Measurements from ENCODE around the gene FRS3.

FRS3 gene

GRCh38 chr6:41746107-41746506, 33.6 kb downstream of the FRS3 start:
- Histone ChIP-seq H2BK15ac (replicated peaks; ENCODE audit: low read depth) (no peak overlapping the region), H3K27me3 (ENCODE audit: insufficient read depth, low read length, poor library complexity) (no peaks in the 10 kb centered on the region), H3K4me1 (ENCODE audit: control insufficient read depth, low read depth, low read length) (no peaks in the 10 kb centered on the region), H3K18ac (ENCODE audit: low read length) (no peak overlapping the region), H3K23ac (ENCODE audit: low read length) (no peak overlapping the region), H3K27ac (ENCODE audit: low read depth, low read length) (no peak overlapping the region), H3K4me2 (ENCODE audit: low read length) (no peak overlapping the region), H3K4ac (ENCODE audit: low read depth, low read length) (no peak overlapping the region), H4K8ac (ENCODE audit: low read depth, low read length) (no peak overlapping the region), H2BK120ac (ENCODE audit: low read depth, low read length) (no peak overlapping the region), H3K9ac (ENCODE audit: low read length) (no peak overlapping the region), H3K56ac (ENCODE audit: low read length) (no peak overlapping the region), H3K79me2 (ENCODE audit: control insufficient read depth, insufficient read depth, low read length) (no peaks in the 10 kb centered on the region), H2BK5ac (ENCODE audit: low read length) (no peak overlapping the region), H4K5ac (ENCODE audit: low read length) (no peak overlapping the region), H3K36me3 (ENCODE audit: control insufficient read depth, insufficient read depth, low read length) (no peaks in the 10 kb centered on the region), H3K4me3 (ENCODE audit: low read length) (no peak overlapping the region), H2AK5ac (ENCODE audit: low read length) (no peak overlapping the region), H3K79me1 (ENCODE audit: low read length) (no peaks in the 10 kb centered on the region)
- no peak for DNase-seq
- no CpG with 5 or more reads among the region's 10 CpGs for WGBS (ENCODE audit: extremely low coverage, insufficient coverage, low lambda C conversion rate)

- no peak for DNase-seq
- H2AK5ac ChIP-seq (ENCODE audit: low read length): no peak overlapping the region
- no peak overlapping the region for H2BK5ac ChIP-seq (ENCODE audit: low read length)
- H3K9ac ChIP-seq (ENCODE audit: low read length): no peak overlapping the region
- no peak overlapping the region for H4K8ac ChIP-seq (ENCODE audit: low read depth, low read length)
- no peaks in the 10 kb centered on the region for H3K36me3 ChIP-seq (ENCODE audit: control insufficient read depth, insufficient read depth, low read length)
- no peak overlapping the region for H3K23ac ChIP-seq (ENCODE audit: low read length)
- H3K79me2 ChIP-seq (ENCODE audit: control insufficient read depth, insufficient read depth, low read length): no peaks in the 10 kb centered on the region
- H3K27me3 ChIP-seq (ENCODE audit: insufficient read depth, low read length, poor library complexity): no peaks in the 10 kb centered on the region
- H4K5ac ChIP-seq (ENCODE audit: low read length): no peak overlapping the region
- no peak overlapping the region for H2BK15ac ChIP-seq (replicated peaks; ENCODE audit: low read depth)
- WGBS (ENCODE audit: extremely low coverage, insufficient coverage, low lambda C conversion rate): no CpG with 5 or more reads among the region's 7 CpGs
- H3K4me2 ChIP-seq (ENCODE audit: low read length): no peak overlapping the region
- H3K56ac ChIP-seq (ENCODE audit: low read length): no peak overlapping the region
- no peak overlapping the region for H3K4me3 ChIP-seq (ENCODE audit: low read length)
- H3K27ac ChIP-seq (ENCODE audit: low read depth, low read length): no peak overlapping the region
- H3K79me1 ChIP-seq (ENCODE audit: low read length): no peaks in the 10 kb centered on the region
- no peaks in the 10 kb centered on the region for H3K4me1 ChIP-seq (ENCODE audit: control insufficient read depth, low read depth, low read length)
- no peak overlapping the region for H3K18ac ChIP-seq (ENCODE audit: low read length)
- no peak overlapping the region for H3K4ac ChIP-seq (ENCODE audit: low read depth, low read length)
- H2BK120ac ChIP-seq (ENCODE audit: low read depth, low read length): no peak overlapping the region
Observed at GRCh38 chr6:41744236-41744787, 35.4 kb downstream of the FRS3 start.

DNA sequence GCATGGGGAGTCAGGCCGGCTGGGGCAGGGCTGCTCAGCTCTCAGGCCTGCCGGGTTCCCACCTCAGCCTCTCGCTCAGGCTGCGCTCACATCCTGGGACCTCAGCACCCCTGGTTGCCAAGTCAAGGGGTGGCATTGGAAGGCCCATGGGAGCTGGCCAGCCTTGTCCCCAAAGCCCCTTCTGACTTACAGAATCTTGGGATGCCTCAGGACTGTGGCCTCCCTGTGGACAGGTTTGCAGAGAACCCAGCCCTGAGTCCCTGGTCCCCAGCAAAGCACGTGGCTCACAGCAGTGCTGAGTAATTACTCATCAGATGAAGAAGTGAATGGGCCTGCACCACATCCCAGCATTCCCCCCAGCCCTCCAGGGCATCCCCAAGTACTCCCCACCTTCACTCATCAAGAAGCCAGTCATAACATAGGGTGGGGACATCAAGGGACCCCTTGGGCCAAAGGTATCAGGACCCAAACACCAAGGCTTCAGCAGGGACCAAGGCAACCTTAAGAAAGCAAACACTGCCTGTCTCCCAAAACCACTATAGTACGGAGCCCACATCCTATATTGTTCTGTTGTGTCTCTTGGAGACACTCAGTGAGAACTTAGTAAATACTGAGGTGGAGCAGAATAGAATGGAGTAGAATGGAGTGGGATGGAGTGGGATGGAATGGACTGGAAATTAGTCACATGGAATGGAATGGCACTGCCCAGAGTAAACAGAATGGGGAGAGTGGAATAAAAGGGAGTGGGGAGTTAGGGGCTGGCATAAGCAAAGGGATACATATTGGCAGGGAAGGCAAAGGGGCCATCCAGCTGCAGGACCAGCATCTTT, 36.1 kb downstream of the FRS3 start:
- no peak for DNase-seq
- H3K27me3 ChIP-seq (ENCODE audit: insufficient read depth, low read length, poor library complexity): no peaks in the 10 kb centered on the region

DNA sequence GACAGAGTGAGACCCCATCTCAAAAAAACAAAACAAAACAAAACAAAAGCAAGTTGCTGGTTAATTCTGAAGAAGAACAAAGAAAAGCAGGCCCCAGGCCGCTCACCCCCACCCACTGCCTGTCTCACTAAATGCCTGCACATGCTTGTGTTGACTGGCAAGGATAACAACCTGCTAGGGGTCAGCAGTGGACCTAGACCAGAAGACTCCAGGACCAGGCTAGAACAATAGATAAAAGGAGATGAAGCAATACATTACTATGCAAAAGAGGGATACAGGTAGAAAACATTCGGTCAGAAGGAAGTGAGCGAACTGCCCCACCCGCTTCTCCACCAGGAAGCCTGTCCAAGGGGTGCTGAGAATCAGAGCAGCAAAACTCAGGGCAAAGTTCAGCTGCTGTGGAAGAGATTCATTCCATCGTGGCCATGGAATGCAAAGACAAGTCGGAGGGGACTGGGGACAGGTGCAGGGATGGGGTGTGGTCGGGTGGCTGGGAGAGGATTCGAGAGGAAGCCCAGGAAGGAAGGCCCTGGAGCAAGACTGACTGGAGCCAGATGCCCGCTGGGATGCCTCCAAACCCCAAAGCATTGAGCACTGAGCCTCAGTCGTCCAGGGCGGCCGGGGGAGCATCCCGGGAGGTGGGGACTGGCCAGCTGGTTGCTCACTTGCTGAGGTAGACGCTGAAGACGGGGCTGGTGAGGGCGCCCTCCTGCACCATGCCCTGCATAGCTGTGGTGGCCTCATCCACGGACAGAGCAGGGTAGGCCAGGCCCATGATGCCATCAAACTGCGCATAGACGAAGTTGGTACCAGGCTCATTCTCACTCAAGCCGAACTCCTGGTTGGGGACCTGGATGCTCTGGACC, 37.8 kb downstream of the FRS3 start:
- Histone ChIP-seq H3K4me3 (ENCODE audit: low read length) (no peak overlapping the region), H3K79me2 (ENCODE audit: control insufficient read depth, insufficient read depth, low read length) (no peaks in the 10 kb centered on the region), H3K27me3 (ENCODE audit: insufficient read depth, low read length, poor library complexity) (no peaks in the 10 kb centered on the region), H3K4me1 (ENCODE audit: control insufficient read depth, low read depth, low read length) (no peaks in the 10 kb centered on the region), H3K36me3 (ENCODE audit: control insufficient read depth, insufficient read depth, low read length) (no peaks in the 10 kb centered on the region), H3K18ac (ENCODE audit: low read length) (no peak overlapping the region), H3K79me1 (ENCODE audit: low read length) (no peaks in the 10 kb centered on the region), H4K8ac (ENCODE audit: low read depth, low read length) (no peak overlapping the region), H2AK5ac (ENCODE audit: low read length) (no peak overlapping the region), H3K4ac (ENCODE audit: low read depth, low read length) (no peak overlapping the region), H4K5ac (ENCODE audit: low read length) (no peak overlapping the region), H3K23ac (ENCODE audit: low read length) (no peak overlapping the region), H3K4me2 (ENCODE audit: low read length) (no peak overlapping the region), H2BK5ac (ENCODE audit: low read length) (no peak overlapping the region), H2BK120ac (ENCODE audit: low read depth, low read length) (no peak overlapping the region), H3K27ac (ENCODE audit: low read depth, low read length) (no peak overlapping the region), H3K56ac (ENCODE audit: low read length) (no peak overlapping the region), H3K9ac (ENCODE audit: low read length) (no peak overlapping the region), H2BK15ac (replicated peaks; ENCODE audit: low read depth) (no peak overlapping the region)
- DNase-seq: peak; percentile 25
- WGBS (ENCODE audit: extremely low coverage, insufficient coverage, low lambda C conversion rate): no CpG with 5 or more reads among the region's 20 CpGs

More for the DNA sequence above, 36.1 kb downstream of the FRS3 start:
- Histone ChIP-seq H2BK5ac (ENCODE audit: low read length) (no peak overlapping the region), H4K8ac (ENCODE audit: low read depth, low read length) (no peak overlapping the region), H3K18ac (ENCODE audit: low read length) (no peak overlapping the region), H3K56ac (ENCODE audit: low read length) (no peak overlapping the region), H3K79me2 (ENCODE audit: control insufficient read depth, insufficient read depth, low read length) (no peaks in the 10 kb centered on the region), H3K4me3 (ENCODE audit: low read length) (no peak overlapping the region), H2BK15ac (replicated peaks; ENCODE audit: low read depth) (no peak overlapping the region), H3K79me1 (ENCODE audit: low read length) (no peaks in the 10 kb centered on the region), H3K4me2 (ENCODE audit: low read length) (no peak overlapping the region), H3K27ac (ENCODE audit: low read depth, low read length) (no peak overlapping the region), H3K9ac (ENCODE audit: low read length) (no peak overlapping the region), H3K4ac (ENCODE audit: low read depth, low read length) (no peak overlapping the region), H3K4me1 (ENCODE audit: control insufficient read depth, low read depth, low read length) (no peaks in the 10 kb centered on the region), H4K5ac (ENCODE audit: low read length) (no peak overlapping the region), H3K23ac (ENCODE audit: low read length) (no peak overlapping the region), H2AK5ac (ENCODE audit: low read length) (no peak overlapping the region), H2BK120ac (ENCODE audit: low read depth, low read length) (no peak overlapping the region), H3K36me3 (ENCODE audit: control insufficient read depth, insufficient read depth, low read length) (no peaks in the 10 kb centered on the region)
- WGBS (ENCODE audit: extremely low coverage, insufficient coverage, low lambda C conversion rate): no CpG with 5 or more reads among the region's 6 CpGs

GRCh38 chr6:41740366-41741162, 39.1 kb downstream of the FRS3 start:
- no peak overlapping the region for H3K9ac ChIP-seq (ENCODE audit: low read length)
- no peaks in the 10 kb centered on the region for H3K36me3 ChIP-seq (ENCODE audit: control insufficient read depth, insufficient read depth, low read length)
- no peak overlapping the region for H2BK120ac ChIP-seq (ENCODE audit: low read depth, low read length)
- no peak overlapping the region for H2BK15ac ChIP-seq (replicated peaks; ENCODE audit: low read depth)
- H2AK5ac ChIP-seq (ENCODE audit: low read length): no peak overlapping the region
- DNase-seq: no peak
- H3K27me3 ChIP-seq (ENCODE audit: insufficient read depth, low read length, poor library complexity): no peaks in the 10 kb centered on the region
- H3K4me3 ChIP-seq (ENCODE audit: low read length): no peak overlapping the region
- H3K4me1 ChIP-seq (ENCODE audit: control insufficient read depth, low read depth, low read length): no peaks in the 10 kb centered on the region
- H3K18ac ChIP-seq (ENCODE audit: low read length): no peak overlapping the region
- no peak overlapping the region for H3K4ac ChIP-seq (ENCODE audit: low read depth, low read length)
- no peak overlapping the region for H3K4me2 ChIP-seq (ENCODE audit: low read length)
- no CpG with 5 or more reads among the region's 13 CpGs for WGBS (ENCODE audit: extremely low coverage, insufficient coverage, low lambda C conversion rate)
- H3K27ac ChIP-seq (ENCODE audit: low read depth, low read length): no peak overlapping the region
- no peak overlapping the region for H4K5ac ChIP-seq (ENCODE audit: low read length)
- H3K79me1 ChIP-seq (ENCODE audit: low read length): no peaks in the 10 kb centered on the region
- no peak overlapping the region for H3K56ac ChIP-seq (ENCODE audit: low read length)
- no peak overlapping the region for H2BK5ac ChIP-seq (ENCODE audit: low read length)
- no peak overlapping the region for H4K8ac ChIP-seq (ENCODE audit: low read depth, low read length)
- no peak overlapping the region for H3K23ac ChIP-seq (ENCODE audit: low read length)
- H3K79me2 ChIP-seq (ENCODE audit: control insufficient read depth, insufficient read depth, low read length): no peaks in the 10 kb centered on the region
